PFSK-1 (cell line): ENCODE measurements around the gene GAL3ST1.

Source experiments
- FOXP2 ChIP-seq: optimal IDR thresholded peaks from 2 replicates; pipeline ENCODE3; 2011; ENCODE audit warnings: borderline replicate concordance, control low read depth, inconsistent platforms; ENCODE audit not compliant: insufficient read depth; ENCODE audit errors: extremely low read length, extremely low read depth
- REST ChIP-seq, 2 experiments: IDR thresholded peaks; 2 replicates each; pipeline versions ENCODE4 v1.6.1 to v1.8.0; 2011 to 2012; ENCODE audit warnings: low read depth in 2 of 2, low read length in 2 of 2, control low read depth in 1 of 2, inconsistent platforms in 1 of 2, mild to moderate bottlenecking in 1 of 2, moderate library complexity in 1 of 2; ENCODE audit not compliant: insufficient read depth in 1 of 2
- TAF1 ChIP-seq: IDR thresholded peaks from 2 replicates; pipeline ENCODE4 v1.6.1; 2012; ENCODE audit warnings: low read length, control low read depth, borderline replicate concordance; ENCODE audit not compliant: insufficient read depth

GAL3ST1 gene

GRCh38 chr22:30506507-30506968 lies 67.9 kb downstream of the GAL3ST1 start:
- TF ChIP-seq REST (IDR thresholded peaks at IDR 0.05; ENCODE audit: insufficient read depth in 1 of 2, low read depth in 2 of 2, low read length in 2 of 2) = no peak
- no peak for TF ChIP-seq TAF1
- no peak for TF ChIP-seq FOXP2
